GM12801 (cell line): ENCODE data around the gene MYO18A.

Source experiments
- CTCF ChIP-seq: IDR thresholded peaks from one replicate; pipeline ENCODE4 v1.5.1; 2011; ENCODE audit warnings: control low read depth; ENCODE audit not compliant: insufficient read length; ENCODE audit errors: extremely low read depth

Gene MYO18A

GRCh38 chr17:29167393-29168078 is 12.7 kb downstream of the MYO18A start:
- TF ChIP-seq CTCF: no peak

- TF ChIP-seq CTCF: no peak
Measured at GRCh38 chr17:29166507-29166887, 13.7 kb downstream of the MYO18A start.

GRCh38 chr17:29165800-29166506 is 14.2 kb downstream of the MYO18A start:
- TF ChIP-seq CTCF: no peak

- no peak for TF ChIP-seq CTCF
Measured at GRCh38 chr17:29165261-29165660, 14.9 kb downstream of the MYO18A start.

- no peak for TF ChIP-seq CTCF
Measured at GRCh38 chr17:29163563-29163962, 16.6 kb downstream of the MYO18A start.

- no peak for TF ChIP-seq CTCF
Measured at GRCh38 chr17:29162909-29163341, 17.3 kb downstream of the MYO18A start.

GRCh38 chr17:29162082-29162908 is 17.9 kb downstream of the MYO18A start:
- no peak for TF ChIP-seq CTCF
